ENCODE data around the gene CMBL.

DNA sequence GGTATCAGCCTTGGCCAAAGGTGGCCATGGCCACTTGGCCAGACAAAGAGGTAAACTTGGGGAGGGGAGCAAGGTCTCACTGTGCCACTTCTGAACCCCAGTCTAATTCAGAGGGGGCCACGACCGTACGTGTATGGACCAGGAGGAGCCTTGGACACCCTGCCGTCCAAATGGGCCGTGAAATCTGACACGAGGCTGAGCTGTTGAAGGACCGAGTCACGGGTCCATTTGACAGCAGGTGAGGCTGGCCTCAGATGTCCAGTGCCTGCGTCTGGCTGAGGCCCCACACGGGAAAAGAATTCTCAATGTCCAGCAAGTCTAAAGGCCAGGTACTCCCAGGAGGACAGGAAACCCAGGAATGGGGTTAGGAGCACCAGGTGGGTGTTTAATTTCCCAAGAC, 17.7 kb downstream of the CMBL start:
- TF ChIP-seq RAD21 (IDR thresholded peaks at IDR 0.05; ENCODE audit: low read depth) (no peak), EP300 (IDR thresholded peaks at IDR 0.05; ENCODE audit: borderline replicate concordance) (no peak), TAF1 (IDR thresholded peaks at IDR 0.05; ENCODE audit: low read depth) (no peak), REST (IDR thresholded peaks at IDR 0.05; ENCODE audit: low read depth) (no peak), NFIC (IDR thresholded peaks at IDR 0.05) (no peak), YY1 (IDR thresholded peaks at IDR 0.05; ENCODE audit: low read depth) (no peak), CREB1 (IDR thresholded peaks at IDR 0.05; ENCODE audit: low read depth) (no peak), ZBTB7A (IDR thresholded peaks at IDR 0.05; ENCODE audit: low read depth) (no peak), TCF12 (IDR thresholded peaks at IDR 0.05; ENCODE audit: low read depth) (no peak), FOXM1 (IDR thresholded peaks at IDR 0.05; ENCODE audit: borderline replicate concordance, low read depth) (no peak)
- TF ChIP-seq, protein P1, sequence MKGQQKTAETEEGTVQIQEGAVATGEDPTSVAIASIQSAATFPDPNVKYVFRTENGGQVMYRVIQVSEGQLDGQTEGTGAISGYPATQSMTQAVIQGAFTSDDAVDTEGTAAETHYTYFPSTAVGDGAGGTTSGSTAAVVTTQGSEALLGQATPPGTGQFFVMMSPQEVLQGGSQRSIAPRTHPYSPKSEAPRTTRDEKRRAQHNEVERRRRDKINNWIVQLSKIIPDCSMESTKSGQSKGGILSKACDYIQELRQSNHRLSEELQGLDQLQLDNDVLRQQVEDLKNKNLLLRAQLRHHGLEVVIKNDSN (IDR thresholded peaks at IDR 0.05): no peak
- TF ChIP-seq, protein P2, sequence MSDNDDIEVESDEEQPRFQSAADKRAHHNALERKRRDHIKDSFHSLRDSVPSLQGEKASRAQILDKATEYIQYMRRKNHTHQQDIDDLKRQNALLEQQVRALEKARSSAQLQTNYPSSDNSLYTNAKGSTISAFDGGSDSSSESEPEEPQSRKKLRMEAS (IDR thresholded peaks at IDR 0.05): no peak
